MG63 (cell line): ENCODE measurements around the gene THSD4. TPM values are rescaled to one million over a fixed set of nuclear protein-coding genes. Genes with fewer than 3 reads are reported as not detected.

Source experiments
- DNase-seq: peaks from one replicate; pipeline ENCODE4 v3.0.0-alpha.2; 2020
- H3K27me3 ChIP-seq: fragments of 250-450 bp; sonication (Bioruptor Pico); 2 replicates; pipeline ENCODE4 v1.5.1; 2020; ENCODE audit warnings: mild to moderate bottlenecking, moderate library complexity
- H3K36me3 ChIP-seq: fragments of 250-450 bp; sonication (Bioruptor Pico); 2 replicates; pipeline ENCODE4 v1.5.1; 2020; ENCODE audit warnings: mild to moderate bottlenecking, moderate library complexity
- H3K4me3 ChIP-seq: fragments of 250-450 bp; sonication (Bioruptor Pico); 2 replicates; pipeline ENCODE4 v1.5.1; 2020; ENCODE audit warnings: mild to moderate bottlenecking, moderate library complexity
- H3K9me3 ChIP-seq: fragments of 250-450 bp; sonication (Bioruptor Pico); 2 replicates; pipeline ENCODE4 v1.5.1; 2020; ENCODE audit warnings: mild to moderate bottlenecking, moderate library complexity
- total RNA-seq: library from RNA; depleted of rRNA; stranded (reverse); fragments of >200 nt; shearing (Covaris generic); gene quantifications from 2 replicates; pipeline ENCODE4 v1.2.3, GENCODE V29; 2014; ENCODE audit warnings: low replicate concordance

Gene THSD4
- total RNA-seq, 1 experiment from 2014 or later: 10.2 TPM

- Histone ChIP-seq H3K4me3 (no peak overlapping the region), H3K27me3 (no peaks in the 10 kb centered on the region), H3K36me3 (no peaks in the 10 kb centered on the region), H3K9me3 (no peaks in the 10 kb centered on the region)
- DNase-seq: no peak
Measured at GRCh38 chr15:71804226-71804625, 689.0 kb downstream of the THSD4 start.

DNA sequence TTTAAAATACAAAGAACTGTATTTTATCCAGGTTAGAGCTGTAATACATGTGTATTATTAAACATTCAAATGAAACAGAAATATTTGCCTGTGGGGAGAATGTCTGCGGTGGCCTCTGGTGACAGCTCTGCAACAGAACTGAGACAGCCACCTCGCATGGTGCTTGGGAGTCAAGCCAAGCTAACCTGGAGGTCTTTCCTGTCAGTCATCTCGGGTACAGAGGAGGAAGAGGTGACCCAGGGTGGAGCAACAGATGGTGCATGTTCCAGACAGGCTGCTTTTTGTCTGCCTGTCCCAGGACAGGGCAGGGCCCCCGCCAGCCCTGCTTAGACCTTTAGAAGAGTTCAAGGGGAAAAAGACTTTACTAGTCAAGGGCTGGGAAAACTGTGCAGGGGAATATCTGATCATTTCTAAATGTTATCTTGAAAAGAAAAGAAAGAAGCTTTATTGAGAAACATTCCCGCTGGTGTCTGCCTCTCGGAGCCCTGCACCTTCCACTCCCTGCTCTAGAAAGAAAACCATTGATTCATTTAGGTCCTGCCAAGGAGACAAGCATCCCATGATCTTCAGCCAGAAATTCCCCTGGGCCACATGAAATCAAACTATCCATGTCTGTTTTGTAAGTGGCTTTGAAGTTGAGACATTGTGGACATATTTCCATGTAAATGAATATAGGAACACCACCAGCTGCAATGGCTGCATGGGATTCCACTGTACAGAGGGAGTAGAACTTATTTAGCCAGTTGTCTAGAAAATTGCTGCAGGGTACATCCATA, 689.6 kb downstream of the THSD4 start:
- DNase-seq: no peak
- no peak overlapping the region for H3K4me3 ChIP-seq
- no peaks in the 10 kb centered on the region for H3K27me3 ChIP-seq
- no peaks in the 10 kb centered on the region for H3K9me3 ChIP-seq
- no peaks in the 10 kb centered on the region for H3K36me3 ChIP-seq

DNA sequence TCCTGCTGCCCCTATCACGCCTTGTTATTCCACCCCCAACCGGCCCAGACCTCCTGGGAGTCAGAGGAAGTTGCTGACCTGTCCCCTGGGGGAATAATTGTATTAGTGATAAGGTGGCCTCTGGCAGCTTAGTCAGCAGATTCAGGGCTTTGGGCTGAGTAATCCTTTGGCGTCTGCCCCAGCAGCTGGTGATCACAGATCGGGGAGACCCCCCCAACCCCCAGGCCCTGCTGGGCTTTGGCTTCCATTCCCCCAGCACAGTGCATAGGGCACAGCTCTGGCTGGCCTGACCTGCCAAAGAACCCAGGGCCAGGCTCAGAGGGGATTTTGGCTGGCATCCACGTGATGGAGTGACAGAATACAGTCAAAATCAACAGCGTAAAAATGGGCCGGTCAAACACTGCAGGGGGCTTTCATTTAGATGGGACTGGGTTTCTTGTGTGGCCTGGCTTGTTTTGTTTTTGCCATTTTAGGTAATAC, 691.2 kb downstream of the THSD4 start:
- H3K27me3 ChIP-seq: no peaks in the 10 kb centered on the region
- H3K36me3 ChIP-seq: no peaks in the 10 kb centered on the region
- DNase-seq: peak; percentile 59
- H3K4me3 ChIP-seq: no peak overlapping the region
- H3K9me3 ChIP-seq: no peaks in the 10 kb centered on the region

DNA sequence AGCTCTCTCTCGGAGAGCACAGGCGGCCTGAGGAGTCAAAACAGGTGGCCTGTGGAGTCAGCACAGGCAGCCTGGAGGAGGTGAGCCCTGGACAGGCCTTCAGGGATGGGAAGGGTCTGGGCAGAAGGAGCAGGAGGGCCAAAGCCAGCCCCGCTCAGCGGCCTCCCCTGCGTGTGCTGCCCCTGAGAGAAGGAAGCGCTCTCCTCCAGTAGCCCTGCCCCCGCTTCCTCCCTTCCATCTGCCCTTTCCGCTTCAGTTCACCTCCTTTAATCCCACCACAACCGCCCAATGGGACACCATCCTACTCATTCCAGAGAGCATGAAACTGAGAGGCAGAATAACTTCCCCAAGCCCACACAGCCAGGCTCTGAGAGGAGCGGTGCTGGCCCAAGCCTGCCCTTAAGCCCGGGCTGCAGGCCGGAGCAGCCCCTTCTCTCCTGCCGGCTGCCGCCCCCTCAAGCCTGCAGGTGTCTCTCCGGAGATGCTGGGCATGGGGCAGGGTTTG, 691.9 kb downstream of the THSD4 start:
- H3K36me3 ChIP-seq: no peaks in the 10 kb centered on the region
- no peak overlapping the region for H3K4me3 ChIP-seq
- DNase-seq: no peak
- H3K9me3 ChIP-seq: no peaks in the 10 kb centered on the region
- no peaks in the 10 kb centered on the region for H3K27me3 ChIP-seq

- Histone ChIP-seq H3K4me3 (no peak overlapping the region), H3K9me3 (no peaks in the 10 kb centered on the region), H3K36me3 (no peaks in the 10 kb centered on the region), H3K27me3 (no peaks in the 10 kb centered on the region)
- peak; percentile 10 for DNase-seq
Measured at GRCh38 chr15:71807691-71808091, 692.4 kb downstream of the THSD4 start.

DNA sequence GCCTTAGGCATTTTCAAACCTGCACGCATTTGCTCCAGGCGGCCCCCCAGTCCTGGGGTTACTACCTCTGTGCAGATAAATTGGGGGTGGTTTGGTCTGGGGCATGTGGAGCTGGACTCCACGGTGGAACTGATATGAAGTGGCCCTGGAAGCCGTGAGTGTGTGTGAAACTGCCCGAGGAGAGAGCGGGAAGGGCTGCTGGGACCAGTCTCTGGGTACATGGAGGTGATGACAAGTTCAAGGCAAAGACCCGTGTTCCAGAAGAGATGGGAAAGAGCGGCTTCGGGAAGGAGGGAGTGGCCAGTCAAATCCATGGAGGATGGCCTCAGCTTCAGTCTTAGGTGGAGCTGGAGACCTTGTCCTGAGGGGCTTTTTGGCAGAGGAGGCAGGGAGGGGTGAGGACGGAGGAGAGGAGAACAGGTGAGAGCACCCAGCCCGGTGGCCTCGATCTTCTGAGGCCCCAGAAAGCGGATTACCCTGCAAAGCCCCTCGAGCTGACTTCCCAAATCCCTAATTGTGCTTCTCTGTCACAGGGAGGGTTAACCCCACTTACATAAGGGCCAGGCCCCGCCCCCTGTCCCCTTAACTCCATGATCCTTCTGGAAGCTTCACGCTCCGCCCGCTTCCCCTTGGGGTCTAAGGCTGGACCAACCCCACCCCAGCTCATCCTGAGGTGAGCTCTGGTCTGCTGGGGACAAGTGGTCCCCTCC, 693.2 kb downstream of the THSD4 start:
- no peak for DNase-seq
- Histone ChIP-seq H3K9me3 (no peaks in the 10 kb centered on the region), H3K4me3 (no peak overlapping the region), H3K36me3 (no peaks in the 10 kb centered on the region), H3K27me3 (no peaks in the 10 kb centered on the region)

DNA sequence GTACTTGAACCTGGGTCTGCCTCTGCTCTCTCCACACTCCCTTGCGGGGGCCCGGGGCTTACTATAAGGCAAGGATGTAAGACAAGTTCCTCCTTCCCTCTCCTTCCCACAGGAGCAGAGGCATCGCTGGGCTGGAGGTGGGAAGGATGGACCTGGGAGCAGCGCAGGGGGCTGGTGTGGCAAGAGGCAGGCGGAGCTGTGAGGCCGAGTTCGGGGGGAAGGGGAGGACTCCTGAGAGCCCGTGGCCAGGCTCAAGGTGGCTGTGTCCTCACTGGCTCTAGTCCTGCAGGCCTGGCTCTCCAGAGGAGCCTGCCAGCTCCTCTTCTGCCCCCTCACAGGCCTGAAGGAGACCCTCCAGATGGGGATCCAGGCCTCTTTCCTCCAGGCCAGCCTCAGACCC, 694.1 kb downstream of the THSD4 start:
- H3K4me3 ChIP-seq: no peak overlapping the region
- no peaks in the 10 kb centered on the region for H3K9me3 ChIP-seq
- H3K27me3 ChIP-seq: no peaks in the 10 kb centered on the region
- no peaks in the 10 kb centered on the region for H3K36me3 ChIP-seq
- no peak for DNase-seq

GRCh38 chr15:71810256-71811035, 695.2 kb downstream of the THSD4 start, which contains the start of gene NR2E3:
TSS of gene NR2E3 (plus strand) at chr15:71810554. CDS start at chr15:71810744, 190 bp downstream.
- H3K4me3 ChIP-seq: no peak within 1 kb of the TSS
- no peaks in the 10 kb centered on the region for H3K9me3 ChIP-seq
- H3K27me3 ChIP-seq: no peaks in the 10 kb centered on the region
- H3K36me3 ChIP-seq: no peaks in the 10 kb centered on the region
- no peak for DNase-seq

GRCh38 chr15:71811036-71811736, 695.9 kb downstream of the THSD4 start:
- H3K9me3 ChIP-seq: no peaks in the 10 kb centered on the region
- no peak for DNase-seq
- no peak overlapping the region for H3K4me3 ChIP-seq
- no peaks in the 10 kb centered on the region for H3K36me3 ChIP-seq
- no peaks in the 10 kb centered on the region for H3K27me3 ChIP-seq

GRCh38 chr15:71811752-71812735, 696.8 kb downstream of the THSD4 start:
- no peak for DNase-seq
- Histone ChIP-seq H3K9me3 (no peaks in the 10 kb centered on the region), H3K36me3 (no peaks in the 10 kb centered on the region), H3K4me3 (no peak overlapping the region), H3K27me3 (no peaks in the 10 kb centered on the region)

GRCh38 chr15:71812966-71813722, 697.9 kb downstream of the THSD4 start:
- H3K9me3 ChIP-seq: no peaks in the 10 kb centered on the region
- H3K4me3 ChIP-seq: no peak overlapping the region
- no peaks in the 10 kb centered on the region for H3K36me3 ChIP-seq
- H3K27me3 ChIP-seq: no peaks in the 10 kb centered on the region
- no peak for DNase-seq

- no peaks in the 10 kb centered on the region for H3K27me3 ChIP-seq
- H3K4me3 ChIP-seq: no peak overlapping the region
- DNase-seq: no peak
- H3K36me3 ChIP-seq: no peaks in the 10 kb centered on the region
- H3K9me3 ChIP-seq: no peaks in the 10 kb centered on the region
Measured at GRCh38 chr15:71813723-71814470, 698.6 kb downstream of the THSD4 start.

GRCh38 chr15:71815301-71815700, 700.0 kb downstream of the THSD4 start:
- no peak for DNase-seq
- Histone ChIP-seq H3K36me3 (no peaks in the 10 kb centered on the region), H3K9me3 (no peaks in the 10 kb centered on the region), H3K27me3 (no peaks in the 10 kb centered on the region), H3K4me3 (no peak overlapping the region)

GRCh38 chr15:71817351-71817750, 702.1 kb downstream of the THSD4 start:
- Histone ChIP-seq H3K4me3 (no peak overlapping the region), H3K9me3 (peaks cover 5% of the 10 kb centered on the region; the same call in 1 of the 2 replicates), H3K27me3 (no peaks in the 10 kb centered on the region), H3K36me3 (peaks cover 9% of the 10 kb centered on the region)
- DNase-seq: no peak
